Activated naive CD8-positive, alpha-beta T cell (primary cell): ENCODE measurements around the gene OBSL1.

ENCODE experiments used
- H3K27ac Mint-ChIP-seq: one replicate; pipeline ENCODE4 v1.8.0; 2021; ENCODE audit warnings: mixed read lengths
- H3K27me3 Mint-ChIP-seq: one replicate; pipeline ENCODE4 v1.8.0; 2021; ENCODE audit warnings: mixed read lengths
- H3K36me3 Mint-ChIP-seq: one replicate; pipeline ENCODE4 v1.8.0; 2021; ENCODE audit warnings: mixed read lengths
- H3K4me1 Mint-ChIP-seq: one replicate; pipeline ENCODE4 v1.8.0; 2021; ENCODE audit warnings: low read depth, mixed read lengths
- H3K4me3 Mint-ChIP-seq: one replicate; pipeline ENCODE4 v1.8.0; 2021; ENCODE audit warnings: mild to moderate bottlenecking, mixed read lengths
- H3K9me3 Mint-ChIP-seq: one replicate; pipeline ENCODE4 v1.8.0; 2021; ENCODE audit warnings: low read depth, mixed read lengths

Gene OBSL1

DNA sequence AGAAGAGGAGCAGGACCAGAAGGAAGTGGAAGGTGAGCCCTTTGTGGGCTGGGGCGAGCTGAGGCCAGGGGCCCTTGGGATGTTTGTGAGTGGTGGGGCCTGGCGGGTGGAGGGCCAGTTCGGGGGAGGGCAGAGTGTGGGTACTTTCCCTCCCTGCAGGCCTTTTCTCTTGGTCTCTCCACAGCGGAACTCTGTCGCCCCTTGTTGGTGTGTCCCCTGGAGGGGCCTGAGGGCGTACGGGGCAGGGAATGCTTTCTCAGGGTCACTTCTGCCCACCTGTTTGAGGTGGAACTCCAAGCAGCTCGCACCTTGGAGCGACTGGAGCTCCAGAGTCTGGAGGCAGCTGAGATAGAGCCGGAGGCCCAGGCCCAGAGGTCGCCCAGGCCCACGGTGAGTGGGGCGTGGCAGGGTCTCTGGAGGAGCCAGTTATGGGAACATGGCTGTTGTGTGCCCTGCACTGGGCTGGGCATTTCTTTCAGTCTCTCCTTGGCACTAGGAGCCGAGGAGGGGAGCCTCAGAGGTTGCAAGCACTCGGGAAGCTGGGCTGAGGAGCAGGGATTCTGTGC, 37.1 kb upstream of the OBSL1 start:
- H3K27me3 Mint-ChIP-seq = no peaks in the 10 kb centered on the region
- H3K27ac Mint-ChIP-seq = no peak overlapping the region
- H3K9me3 Mint-ChIP-seq = no peaks in the 10 kb centered on the region
- peaks cover 7% of the 10 kb centered on the region for H3K36me3 Mint-ChIP-seq
- no peak overlapping the region for H3K4me3 Mint-ChIP-seq
- H3K4me1 Mint-ChIP-seq = peaks cover 11% of the 10 kb centered on the region

DNA sequence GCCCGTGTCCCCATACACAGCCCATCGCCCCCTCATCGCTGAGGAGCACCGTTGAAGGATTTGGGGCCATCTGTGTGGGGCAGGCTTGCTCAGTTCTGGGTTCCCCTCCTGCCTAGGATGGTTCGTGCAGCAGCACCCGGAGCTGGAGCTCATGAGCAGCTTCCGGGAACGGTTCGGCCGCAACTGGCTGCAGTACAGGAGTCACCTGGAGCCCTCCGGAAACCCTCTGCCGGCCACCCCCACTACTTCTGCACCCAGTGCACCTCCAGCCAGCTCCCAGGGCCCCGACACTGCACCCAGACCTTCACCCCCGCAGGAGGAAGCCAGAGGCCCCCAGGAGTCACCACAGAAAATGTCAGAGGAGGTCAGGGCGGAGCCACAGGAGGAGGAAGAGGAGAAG, 36.6 kb upstream of the OBSL1 start:
- Mint-ChIP-seq H3K4me1 (peaks cover 10% of the 10 kb centered on the region), H3K27me3 (no peaks in the 10 kb centered on the region), H3K4me3 (no peak overlapping the region), H3K36me3 (peaks cover 7% of the 10 kb centered on the region), H3K27ac (no peak overlapping the region), H3K9me3 (no peaks in the 10 kb centered on the region)

DNA sequence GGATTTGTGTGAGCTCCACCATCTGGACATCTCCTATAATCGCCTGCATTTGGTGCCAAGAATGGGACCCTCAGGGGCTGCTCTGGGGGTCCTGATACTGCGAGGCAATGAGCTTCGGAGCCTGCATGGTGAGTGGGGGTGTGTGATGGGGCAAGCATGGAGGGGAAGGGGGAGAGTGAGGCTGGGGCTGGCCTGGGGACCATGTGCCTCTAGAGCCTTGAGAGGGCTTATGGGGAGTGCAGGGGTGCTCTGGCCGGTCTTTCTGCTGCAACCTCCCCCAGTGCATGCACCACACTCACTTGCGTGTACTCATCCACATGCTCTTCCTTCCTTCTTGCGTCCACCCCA, 34.2 kb upstream of the OBSL1 start:
- H3K36me3 Mint-ChIP-seq = peaks cover 8% of the 10 kb centered on the region

DNA sequence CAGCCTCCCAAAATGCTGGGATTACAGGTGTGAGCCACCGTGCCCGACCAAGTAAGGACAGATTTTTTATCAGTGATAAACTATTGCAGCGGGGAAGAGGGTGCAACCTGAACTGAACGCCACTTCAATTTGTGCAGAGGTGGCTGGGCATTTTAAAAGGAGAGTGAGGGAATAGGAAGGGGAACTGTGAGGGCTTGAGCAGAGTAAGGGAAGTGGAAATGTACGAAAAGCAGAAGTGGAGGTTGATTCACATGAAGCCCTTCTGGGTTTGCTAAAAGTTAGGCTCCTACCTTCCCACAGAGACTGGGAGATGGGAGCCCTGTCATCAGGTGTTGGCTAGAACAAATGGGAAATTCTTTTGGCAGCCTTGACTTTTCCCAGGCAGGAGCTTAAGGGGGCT, 32.4 kb upstream of the OBSL1 start:
- H3K4me1 Mint-ChIP-seq = peaks cover 5% of the 10 kb centered on the region
- H3K36me3 Mint-ChIP-seq = peaks cover 10% of the 10 kb centered on the region
- H3K27me3 Mint-ChIP-seq = no peaks in the 10 kb centered on the region
- no peak overlapping the region for H3K27ac Mint-ChIP-seq
- no peak overlapping the region for H3K4me3 Mint-ChIP-seq
- H3K9me3 Mint-ChIP-seq = no peaks in the 10 kb centered on the region

More for the DNA sequence above, 34.2 kb upstream of the OBSL1 start:
- no peak overlapping the region for H3K27ac Mint-ChIP-seq
- H3K4me1 Mint-ChIP-seq = no peaks in the 10 kb centered on the region
- no peaks in the 10 kb centered on the region for H3K9me3 Mint-ChIP-seq
- H3K27me3 Mint-ChIP-seq = no peaks in the 10 kb centered on the region
- no peak overlapping the region for H3K4me3 Mint-ChIP-seq

DNA sequence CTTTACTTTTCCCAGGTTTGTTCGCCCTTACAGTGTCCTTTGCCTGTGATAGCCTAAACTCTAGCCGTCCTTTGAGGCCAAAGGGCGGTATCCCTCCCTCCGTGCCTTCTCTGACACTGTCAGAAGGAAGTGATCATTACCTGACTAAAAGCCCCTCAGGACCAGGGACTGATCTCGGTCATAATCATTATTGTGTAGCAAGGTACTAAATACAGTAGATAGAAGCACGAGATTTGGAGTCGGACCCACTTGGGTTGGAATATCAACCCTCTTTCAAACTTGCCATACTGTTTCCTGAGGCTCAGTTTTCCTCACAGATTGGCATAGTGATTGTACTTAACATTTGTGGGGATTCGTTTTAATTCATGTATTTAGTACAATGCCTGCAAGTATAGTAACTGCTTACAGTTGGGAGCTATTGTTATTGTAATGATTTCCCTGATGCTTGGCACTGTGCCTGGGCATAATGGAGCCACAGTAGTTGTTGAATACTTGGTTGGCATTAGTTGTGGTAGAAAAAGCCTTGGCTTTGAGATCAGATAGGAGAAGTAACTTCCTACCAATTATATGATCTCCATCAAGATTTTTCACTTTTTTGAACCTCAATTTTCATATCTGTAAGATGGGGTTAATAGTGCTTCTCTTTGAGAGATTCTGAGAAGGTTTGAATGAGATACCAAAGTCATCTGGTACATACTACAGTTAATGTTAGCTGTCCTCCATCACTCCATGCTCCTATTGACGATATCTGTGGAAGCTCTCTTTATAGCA, 27.2 kb upstream of the OBSL1 start:
- Mint-ChIP-seq H3K27ac (peak overlapping the region; percentile 96), H3K36me3 (peaks cover 5% of the 10 kb centered on the region), H3K9me3 (no peaks in the 10 kb centered on the region), H3K4me3 (peak overlapping the region; percentile 97), H3K27me3 (peaks cover 1% of the 10 kb centered on the region), H3K4me1 (peaks cover 20% of the 10 kb centered on the region)

DNA sequence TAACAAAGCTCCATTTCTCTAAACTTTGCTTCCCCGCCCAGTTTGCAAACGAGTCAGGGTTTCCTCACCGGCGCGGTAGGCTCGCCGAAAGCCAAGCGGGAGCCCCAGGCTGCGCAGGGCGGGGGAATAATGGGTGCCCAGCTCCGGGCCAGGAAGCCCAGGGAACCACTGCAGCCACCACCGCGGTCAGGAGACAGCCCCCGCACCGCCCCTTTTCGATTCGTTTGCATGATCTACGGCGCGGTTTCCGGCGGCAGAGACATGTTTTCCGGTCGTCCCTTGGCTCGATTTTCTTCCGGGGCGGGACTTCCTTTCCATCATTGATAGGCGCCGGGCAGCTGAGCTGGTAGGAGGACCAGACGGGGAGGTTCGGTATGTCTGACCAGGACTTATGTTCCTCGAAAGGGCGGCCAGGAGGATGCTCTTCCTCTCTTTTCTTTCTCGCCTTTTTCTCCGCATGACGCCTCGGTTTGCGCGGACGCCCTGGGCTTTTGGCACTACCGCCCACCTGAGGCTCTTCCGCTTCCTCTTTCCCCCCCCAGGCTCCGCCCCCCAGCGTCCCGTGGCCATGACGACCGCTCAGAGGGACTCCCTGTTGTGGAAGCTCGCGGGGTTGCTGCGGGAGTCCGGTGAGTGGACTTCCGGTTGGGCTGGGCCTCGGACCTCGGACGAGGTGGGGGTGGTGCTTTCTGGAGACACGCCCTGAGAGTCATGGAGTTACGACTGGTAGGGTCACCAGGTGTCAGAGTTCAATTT, 26.4 kb upstream of the OBSL1 start, which contains the start of gene STK11IP:
TSS of gene STK11IP (plus strand) at position 306 of the 756 bp plus-strand sequence. CDS start at position 569, 263 bp downstream.
- Mint-ChIP-seq H3K9me3 (no peaks in the 10 kb centered on the region), H3K27me3 (peaks cover 1% of the 10 kb centered on the region), H3K36me3 (peaks cover 5% of the 10 kb centered on the region), H3K4me3 (peak within 1 kb of the TSS; percentile 97), H3K27ac (peak within 1 kb of the TSS; percentile 96), H3K4me1 (peaks cover 20% of the 10 kb centered on the region)

DNA sequence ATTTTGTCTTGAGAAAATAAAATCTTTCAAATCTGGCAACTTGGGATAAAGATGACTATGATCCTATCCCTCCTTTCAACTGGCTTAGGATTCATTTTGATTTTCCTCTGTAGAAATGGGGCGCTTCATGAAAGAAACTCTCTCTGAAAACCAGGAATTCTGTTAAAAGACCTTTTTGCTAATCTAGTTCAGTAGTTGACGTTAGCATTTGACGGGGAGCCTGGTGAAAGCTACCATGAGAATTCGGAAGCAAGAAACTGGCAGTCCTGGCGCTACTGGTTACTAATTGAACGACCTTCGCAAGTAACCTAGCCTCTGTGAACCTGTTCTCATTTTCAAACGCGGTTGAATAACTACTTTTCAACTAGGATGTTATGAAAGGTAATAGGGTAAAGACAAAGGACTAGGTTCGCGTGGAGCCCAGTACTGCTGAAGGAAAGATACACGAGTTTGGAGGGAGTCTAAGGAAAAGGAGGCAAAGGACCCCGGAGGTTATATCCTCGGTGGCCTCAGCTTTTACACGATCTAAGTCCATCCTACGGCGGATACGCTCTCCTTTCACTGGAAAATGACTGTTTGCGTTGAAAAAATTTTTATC, 25.7 kb upstream of the OBSL1 start:
- peaks cover 1% of the 10 kb centered on the region for H3K27me3 Mint-ChIP-seq
- H3K27ac Mint-ChIP-seq = peak overlapping the region; percentile 96
- peaks cover 20% of the 10 kb centered on the region for H3K4me1 Mint-ChIP-seq
- peak overlapping the region; percentile 97 for H3K4me3 Mint-ChIP-seq
- H3K36me3 Mint-ChIP-seq = peaks cover 5% of the 10 kb centered on the region
- no peaks in the 10 kb centered on the region for H3K9me3 Mint-ChIP-seq

DNA sequence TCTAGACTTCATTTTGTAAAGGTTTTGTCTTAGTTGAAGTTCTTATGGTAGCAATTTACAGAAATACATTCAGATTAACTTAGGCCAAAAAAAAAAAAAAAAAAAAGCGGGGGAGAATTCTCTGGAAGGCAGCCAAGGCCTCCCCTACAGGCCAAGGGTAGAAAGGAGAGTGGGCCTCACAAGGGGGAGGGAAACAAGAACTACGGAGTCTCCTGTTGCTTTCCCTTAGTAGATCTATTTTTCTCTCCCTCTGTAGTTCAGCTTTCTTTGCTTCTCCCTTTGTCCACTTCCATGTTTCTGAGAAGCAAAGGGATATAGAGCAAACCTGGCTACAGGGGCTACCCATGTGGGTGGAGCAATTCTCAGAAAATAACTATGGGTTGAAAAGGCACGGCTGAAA, 23.9 kb upstream of the OBSL1 start:
- H3K27me3 Mint-ChIP-seq = peaks cover 1% of the 10 kb centered on the region
- H3K9me3 Mint-ChIP-seq = no peaks in the 10 kb centered on the region
- H3K36me3 Mint-ChIP-seq = no peaks in the 10 kb centered on the region
- no peak overlapping the region for H3K27ac Mint-ChIP-seq
- peaks cover 20% of the 10 kb centered on the region for H3K4me1 Mint-ChIP-seq
- H3K4me3 Mint-ChIP-seq = peak overlapping the region; percentile 38

DNA sequence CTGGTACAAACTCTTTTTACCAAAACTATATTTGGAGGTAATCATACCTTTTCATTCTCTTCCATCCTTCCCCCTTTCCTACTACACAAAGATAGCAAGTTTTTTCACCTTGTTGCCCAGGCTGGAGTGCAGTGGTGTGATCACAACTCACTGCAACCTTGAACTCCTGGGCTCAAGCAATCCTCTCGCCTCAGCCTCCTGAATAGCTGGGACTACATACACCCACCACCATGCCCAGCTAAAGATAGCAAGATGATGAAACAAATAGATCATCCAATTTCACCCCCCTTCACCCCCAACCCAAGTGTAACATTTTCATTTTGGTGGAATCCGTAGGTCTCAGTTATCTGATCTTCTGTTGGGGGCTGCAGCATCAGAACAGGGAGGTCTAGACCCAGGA, 21.8 kb upstream of the OBSL1 start:
- H3K4me3 Mint-ChIP-seq = no peak overlapping the region
- no peaks in the 10 kb centered on the region for H3K36me3 Mint-ChIP-seq

DNA sequence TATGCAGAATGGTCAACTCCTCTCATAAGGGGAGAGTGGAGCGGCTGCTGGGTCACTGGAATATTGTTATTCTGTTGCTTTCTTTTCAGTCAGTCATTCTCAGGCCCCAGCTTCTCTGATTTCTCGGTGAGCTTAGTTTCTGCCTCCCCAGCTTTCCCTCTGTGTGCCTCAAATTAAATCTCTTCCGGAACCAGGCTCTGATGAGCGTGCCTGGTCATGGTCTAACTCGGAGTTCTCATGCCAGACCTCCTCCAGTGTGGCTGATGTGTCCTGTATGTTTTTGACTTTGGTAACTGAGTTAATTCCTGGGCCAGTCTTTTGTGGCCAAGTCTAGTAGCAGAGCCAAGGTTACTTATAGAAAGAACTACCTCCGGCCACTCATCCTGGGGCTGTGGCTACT, 21.4 kb upstream of the OBSL1 start:
- peaks cover 3% of the 10 kb centered on the region for H3K27me3 Mint-ChIP-seq
- no peak overlapping the region for H3K4me3 Mint-ChIP-seq
- no peak overlapping the region for H3K27ac Mint-ChIP-seq
- no peaks in the 10 kb centered on the region for H3K36me3 Mint-ChIP-seq
- no peaks in the 10 kb centered on the region for H3K9me3 Mint-ChIP-seq
- peaks cover 7% of the 10 kb centered on the region for H3K4me1 Mint-ChIP-seq

More for the DNA sequence above, 21.8 kb upstream of the OBSL1 start:
- Mint-ChIP-seq H3K4me1 (peaks cover 9% of the 10 kb centered on the region), H3K9me3 (no peaks in the 10 kb centered on the region), H3K27me3 (peaks cover 3% of the 10 kb centered on the region), H3K27ac (no peak overlapping the region)

DNA sequence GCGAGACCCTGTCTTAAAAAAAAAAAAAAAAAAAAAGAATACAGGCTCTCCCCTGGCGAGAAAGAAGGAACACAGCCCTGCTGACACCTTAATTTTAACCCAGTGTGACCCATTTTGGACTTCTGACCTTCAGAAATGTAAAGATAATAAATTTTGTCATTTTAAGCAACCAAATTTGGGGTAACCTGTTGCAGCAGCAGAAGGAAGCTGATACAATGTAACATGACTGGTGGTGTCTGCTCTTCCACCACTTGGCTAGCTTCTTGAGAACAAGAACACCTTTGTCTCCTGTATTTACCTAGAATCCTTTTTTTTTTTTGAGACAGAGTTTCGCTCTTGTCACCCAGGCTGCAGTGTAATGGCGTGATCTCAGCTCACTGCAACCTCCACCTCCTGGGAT, 19.8 kb upstream of the OBSL1 start:
- no peak overlapping the region for H3K27ac Mint-ChIP-seq
- H3K4me3 Mint-ChIP-seq = no peak overlapping the region

DNA sequence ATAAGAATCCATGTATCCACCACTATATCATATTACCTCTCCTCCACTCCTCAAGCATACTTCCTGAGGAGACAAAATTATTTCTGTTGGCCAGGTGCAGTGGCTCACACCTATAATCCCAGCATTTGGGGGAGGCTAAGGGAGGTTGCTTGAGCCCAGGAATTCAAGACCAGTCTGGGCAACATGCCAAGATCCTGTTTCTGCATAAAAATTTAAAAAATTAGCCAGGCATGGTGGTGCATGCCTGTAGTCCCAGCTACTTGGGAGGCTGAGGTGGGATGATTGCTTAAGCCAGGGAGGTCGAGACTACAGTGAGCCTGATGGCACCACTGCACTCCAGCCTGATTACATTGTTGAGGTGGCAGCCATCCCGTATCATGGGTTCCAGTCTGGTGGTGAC, 10.0 kb upstream of the OBSL1 start:
- peaks cover 5% of the 10 kb centered on the region for H3K27me3 Mint-ChIP-seq
- no peaks in the 10 kb centered on the region for H3K9me3 Mint-ChIP-seq
- no peaks in the 10 kb centered on the region for H3K36me3 Mint-ChIP-seq
- H3K27ac Mint-ChIP-seq = no peak overlapping the region
- H3K4me3 Mint-ChIP-seq = no peak overlapping the region
- no peaks in the 10 kb centered on the region for H3K4me1 Mint-ChIP-seq

More for the DNA sequence above, 19.8 kb upstream of the OBSL1 start:
- Mint-ChIP-seq H3K27me3 (peaks cover 4% of the 10 kb centered on the region), H3K9me3 (no peaks in the 10 kb centered on the region), H3K4me1 (no peaks in the 10 kb centered on the region), H3K36me3 (no peaks in the 10 kb centered on the region)

DNA sequence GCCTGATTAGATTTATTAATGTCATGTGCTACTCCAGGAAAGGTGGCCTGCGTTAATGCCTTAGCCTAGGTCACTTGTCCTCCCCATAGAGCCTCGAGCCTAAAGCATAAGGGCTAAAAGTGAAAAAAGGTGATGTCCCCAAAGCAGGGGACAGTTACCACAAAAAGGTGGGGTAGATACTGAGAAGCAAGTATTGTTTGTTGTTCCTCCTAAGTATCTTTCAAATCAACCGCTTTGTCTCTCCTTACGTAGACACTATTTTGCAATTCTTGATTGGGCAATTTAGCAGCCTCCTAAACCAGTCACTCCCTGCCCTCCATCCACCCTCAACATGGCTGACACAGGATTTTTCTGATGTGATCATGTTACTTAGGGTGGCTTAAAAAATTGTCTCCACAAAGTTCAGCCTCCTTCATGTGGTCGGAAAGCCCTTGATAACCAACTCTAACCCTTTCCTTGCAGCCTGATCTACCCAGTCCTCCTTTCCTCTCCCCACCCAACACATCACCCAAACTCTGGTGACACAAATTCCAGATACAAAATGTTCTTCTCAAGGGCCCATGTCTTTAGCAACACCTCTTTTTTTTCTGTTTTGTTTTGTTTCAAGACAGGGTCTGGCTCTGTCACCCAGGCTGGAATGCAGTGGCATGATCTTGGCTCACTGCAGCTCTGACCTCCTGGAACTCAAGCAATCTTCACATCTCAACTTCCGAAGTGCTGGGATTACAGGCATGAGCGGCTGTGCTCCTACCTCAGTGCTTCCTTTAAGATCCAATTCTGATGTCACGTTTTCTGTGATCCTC, 7.7 kb upstream of the OBSL1 start:
- Mint-ChIP-seq H3K27me3 (peaks cover 4% of the 10 kb centered on the region), H3K4me3 (no peak overlapping the region), H3K27ac (no peak overlapping the region), H3K9me3 (no peaks in the 10 kb centered on the region), H3K4me1 (no peaks in the 10 kb centered on the region), H3K36me3 (no peaks in the 10 kb centered on the region)
